Left ventricle myocardium inferior (tissue), 1 donor: Measurements from ENCODE around the gene CADPS. TPM values are rescaled to one million over a fixed set of nuclear protein-coding genes. Genes with fewer than 3 reads are reported as not detected.
A peak's percentile ranks its signal among the peaks of the same experiment; 100 is the strongest.

Source experiments
- DNase-seq: peaks from one replicate; pipeline ENCODE4 v3.0.0-alpha.2; 2020
- H3K27ac ChIP-seq: fragments of 200-600 bp; replicated peaks from 2 replicates; pipeline ENCODE4 v1.8.0; 2021
- H3K27me3 ChIP-seq: fragments of 200-600 bp; 2 replicates; pipeline ENCODE4 v1.8.0; 2021; ENCODE audit warnings: low read depth
- H3K36me3 ChIP-seq: fragments of 200-600 bp; 2 replicates; pipeline ENCODE4 v1.8.0; 2021
- H3K4me1 ChIP-seq: fragments of 200-600 bp; 2 replicates; pipeline ENCODE4 v1.8.0; 2021
- H3K4me3 ChIP-seq: fragments of 200-600 bp; 2 replicates; pipeline ENCODE4 v1.8.0; 2021; ENCODE audit warnings: mild to moderate bottlenecking, moderate library complexity
- H3K9me3 ChIP-seq: fragments of 200-600 bp; replicated peaks from 2 replicates; pipeline ENCODE4 v1.8.0; 2021
- CTCF ChIP-seq: fragments of 200-600 bp; IDR thresholded peaks from 2 replicates; pipeline ENCODE4 v1.8.0; 2021; ENCODE audit warnings: antibody characterized with exemption, mild to moderate bottlenecking, borderline replicate concordance
- intact Hi-C: fragments of 100-400 bp; cut with micrococcal nuclease; formaldehyde crosslinking; loops from one replicate; pipeline ENCODE4 v1.11.0; 2022
- total RNA-seq: library from RNA; stranded (reverse); fragmentation: NEBNext Ultra II Directional; extraction: Animal tissue kit (Norgen Biotek cat#: 25700); gene quantifications from one replicate; pipeline ENCODE4 v1.2.1, GENCODE V29; 2021
- donor health status: DM: no; HTN: yes; CAD: no; lungs with severe emphysema.

Gene CADPS
- total RNA-seq, 1 donor from 2014 or later, result 25.0 TPM

- Histone ChIP-seq H3K27me3 (no peaks in the 10 kb centered on the region), H3K4me1 (peaks cover 9% of the 10 kb centered on the region), H3K27ac (no peak overlapping the region), H3K4me3 (no peak overlapping the region), H3K36me3 (no peaks in the 10 kb centered on the region), H3K9me3 (no peaks in the 10 kb centered on the region)
- TF ChIP-seq CTCF, result peak; percentile 49
- DNase-seq, result no peak
- intact Hi-C loops, result no loop called here
Measured at GRCh38 chr3:62833538-62833937, 41.7 kb downstream of the CADPS start.

- H3K36me3 ChIP-seq, result no peaks in the 10 kb centered on the region
Measured at GRCh38 chr3:62832553-62832952, 42.7 kb downstream of the CADPS start.

GRCh38 chr3:62830727-62831322 lies 44.4 kb downstream of the CADPS start:
- TF ChIP-seq CTCF, result no peak
- no peaks in the 10 kb centered on the region for H3K9me3 ChIP-seq
- DNase-seq, result no peak
- no peak overlapping the region for H3K4me3 ChIP-seq
- no peaks in the 10 kb centered on the region for H3K4me1 ChIP-seq
- H3K27me3 ChIP-seq, result no peaks in the 10 kb centered on the region
- intact Hi-C loops, result no loop called here
- H3K27ac ChIP-seq, result no peak overlapping the region
- no peaks in the 10 kb centered on the region for H3K36me3 ChIP-seq

More at GRCh38 chr3:62832553-62832952, 42.7 kb downstream of the CADPS start:
- no peak overlapping the region for H3K27ac ChIP-seq
- no peak for TF ChIP-seq CTCF
- peaks cover 3% of the 10 kb centered on the region for H3K4me1 ChIP-seq
- DNase-seq, result no peak
- no peak overlapping the region for H3K4me3 ChIP-seq
- intact Hi-C loops, result no loop called here
- H3K27me3 ChIP-seq, result no peaks in the 10 kb centered on the region
- no peaks in the 10 kb centered on the region for H3K9me3 ChIP-seq

- H3K4me3 ChIP-seq, result no peak overlapping the region
- intact Hi-C loops, result no loop called here
- no peaks in the 10 kb centered on the region for H3K9me3 ChIP-seq
- no peak overlapping the region for H3K27ac ChIP-seq
- no peaks in the 10 kb centered on the region for H3K4me1 ChIP-seq
- no peak for DNase-seq
- H3K36me3 ChIP-seq, result no peaks in the 10 kb centered on the region
- no peak for TF ChIP-seq CTCF
- no peaks in the 10 kb centered on the region for H3K27me3 ChIP-seq
Measured at GRCh38 chr3:62827550-62827949, 47.7 kb downstream of the CADPS start.

GRCh38 chr3:62824965-62825592 lies 50.1 kb downstream of the CADPS start:
- Histone ChIP-seq H3K27ac (no peak overlapping the region), H3K36me3 (no peaks in the 10 kb centered on the region), H3K27me3 (no peaks in the 10 kb centered on the region), H3K4me1 (no peaks in the 10 kb centered on the region), H3K9me3 (no peaks in the 10 kb centered on the region), H3K4me3 (no peak overlapping the region)
- intact Hi-C loops, result no loop called here
- TF ChIP-seq CTCF, result no peak
- DNase-seq, result no peak
